Neuronal stem cell (in vitro differentiated cells): ENCODE data around the gene ZNF732.

Experiments used
- DNase-seq: peaks from one replicate; pipeline ENCODE4 v3.0.0-alpha.2; 2013; ENCODE audit warnings: low spot score
- H2AFZ ChIP-seq: one replicate; pipeline ENCODE4 v1.6.1; 2013; ENCODE audit warnings: mild to moderate bottlenecking, low read length, inconsistent platforms
- H2AK5ac ChIP-seq: 2 replicates; pipeline ENCODE4 v1.6.1; 2013; ENCODE audit warnings: low read depth, mild to moderate bottlenecking, inconsistent platforms, low read length, moderate library complexity, mixed read lengths
- H2BK120ac ChIP-seq: 2 replicates; pipeline ENCODE4 v1.6.1; 2013; ENCODE audit warnings: low read depth, mild to moderate bottlenecking, inconsistent platforms, low read length, moderate library complexity, mixed read lengths
- H2BK12ac ChIP-seq: one replicate; pipeline ENCODE4 v1.6.1; 2013; ENCODE audit warnings: low read length, inconsistent platforms
- H2BK15ac ChIP-seq: 2 replicates; pipeline ENCODE4 v1.6.1; 2013; ENCODE audit warnings: mild to moderate bottlenecking, low read length, inconsistent platforms, mixed read lengths
- H2BK5ac ChIP-seq: one replicate; pipeline ENCODE4 v1.6.1; 2013; ENCODE audit warnings: inconsistent platforms, mild to moderate bottlenecking, low read length, moderate library complexity
- H3K14ac ChIP-seq: one replicate; pipeline ENCODE4 v1.6.1; 2013; ENCODE audit warnings: low read length, inconsistent platforms
- H3K18ac ChIP-seq: 2 replicates; pipeline ENCODE4 v1.6.1; 2013; ENCODE audit warnings: low read length, inconsistent platforms
- H3K23ac ChIP-seq: 2 replicates; pipeline ENCODE4 v1.6.1; 2013; ENCODE audit warnings: low read depth, mild to moderate bottlenecking, mixed read lengths, low read length, inconsistent platforms; ENCODE audit not compliant: poor library complexity
- H3K27ac ChIP-seq: replicated peaks from 3 replicates; pipeline ENCODE4 v1.5.1; 2013; ENCODE audit warnings: low read length, inconsistent platforms
- H3K27me3 ChIP-seq, 3 experiments: 2 replicates each; pipeline ENCODE4 v1.6.1; 2013; ENCODE audit warnings: low read length in 3 of 3, mild to moderate bottlenecking in 2 of 3, inconsistent platforms in 1 of 3, low read depth in 1 of 3, mixed read lengths in 1 of 3, moderate library complexity in 1 of 3; ENCODE audit not compliant: control insufficient read depth in 3 of 3, insufficient read depth in 3 of 3
- H3K36me3 ChIP-seq, 2 donors: replicated peaks in 1 of 2; 2 replicates each; pipeline ENCODE4 v1.6.1; 2013; ENCODE audit warnings: low read length in 2 of 2; ENCODE audit not compliant: control insufficient read depth in 2 of 2, insufficient read depth in 2 of 2
- H3K4ac ChIP-seq: 2 replicates; pipeline ENCODE4 v1.6.1; 2013; ENCODE audit warnings: inconsistent platforms, mild to moderate bottlenecking, low read length, moderate library complexity
- H3K4me1 ChIP-seq, 2 donors: 1 replicate in 1 of 2; 2 replicates in 1 of 2; pipeline ENCODE4 v1.6.1; 2013; ENCODE audit warnings: low read length in 2 of 2, low read depth in 1 of 2; ENCODE audit not compliant: control insufficient read depth in 2 of 2, insufficient read depth in 1 of 2
- H3K4me2 ChIP-seq: one replicate; pipeline ENCODE4 v1.6.1; 2013; ENCODE audit warnings: mild to moderate bottlenecking, low read length, inconsistent platforms; ENCODE audit not compliant: insufficient read depth, poor library complexity, severe bottlenecking
- H3K4me3 ChIP-seq, 2 donors: 2 replicates each; pipeline ENCODE4 v1.5.1; 2013; ENCODE audit warnings: low read length in 2 of 2, mild to moderate bottlenecking in 2 of 2, inconsistent platforms in 1 of 2, moderate library complexity in 1 of 2
- H3K79me1 ChIP-seq: one replicate; pipeline ENCODE4 v1.6.1; 2013; ENCODE audit warnings: low read depth, mild to moderate bottlenecking, inconsistent platforms, low read length, moderate library complexity
- H3K9ac ChIP-seq: one replicate; pipeline ENCODE4 v1.6.1; 2013; ENCODE audit warnings: mild to moderate bottlenecking, low read depth, low read length, inconsistent platforms; ENCODE audit not compliant: poor library complexity
- H3K9me3 ChIP-seq, 2 donors: replicated peaks in 1 of 2; 2 replicates each; pipeline versions ENCODE3 to v1.6.1; 2013; ENCODE audit warnings: low read length in 2 of 2, mild to moderate bottlenecking in 2 of 2, inconsistent platforms in 1 of 2, low read depth in 1 of 2, mixed read lengths in 1 of 2, moderate library complexity in 1 of 2; ENCODE audit not compliant: control insufficient read depth in 2 of 2, insufficient read depth in 1 of 2
- H4K8ac ChIP-seq: one replicate; pipeline ENCODE4 v1.6.1; 2013; ENCODE audit warnings: low read depth, mild to moderate bottlenecking, inconsistent platforms, low read length, moderate library complexity
- H4K91ac ChIP-seq: one replicate; pipeline ENCODE4 v1.6.1; 2013; ENCODE audit warnings: low read length, low read depth, mild to moderate bottlenecking, inconsistent platforms; ENCODE audit not compliant: poor library complexity
- WGBS, 2 donors: extraction: QIAGEN DNeasy Blood & Tissue Kit; methylation state at CpG; one replicate each; pipeline ENCODE4 v1.1.7; 2013; ENCODE audit warnings: missing lambda C conversion rate in 2 of 2, mixed read lengths in 1 of 2; ENCODE audit not compliant: insufficient read length in 2 of 2, insufficient replicate concordance in 1 of 2; ENCODE audit errors: extremely low coverage in 2 of 2; 5-methylcytosine and 5-hydroxymethylcytosine counted together

The ZNF732 gene

GRCh38 chr4:337932-338758, 32.9 kb upstream of the ZNF732 start:
- no peak overlapping the region for H2BK120ac ChIP-seq
- H3K23ac ChIP-seq: no peak overlapping the region
- H4K91ac ChIP-seq: peak overlapping the region; percentile 16
- H3K9me3 ChIP-seq: peaks cover 7 to 63% of the 10 kb centered on the region in 2 donors
- no peak overlapping the region for H2BK15ac ChIP-seq
- H3K4me3 ChIP-seq: peak overlapping the region; percentile 93 to 95
- peak overlapping the region; percentile 73 for H3K14ac ChIP-seq
- peaks cover 6 to 44% of the 10 kb centered on the region in 2 donors for H3K36me3 ChIP-seq
- H3K4ac ChIP-seq: no peak overlapping the region
- H3K27me3 ChIP-seq: peaks cover 0 to 13% (median 0%) of the 10 kb centered on the region in 3 experiments
- WGBS, 2 donors: no CpG with 5 or more reads among the region's 52 CpGs
- H2BK5ac ChIP-seq: no peak overlapping the region
- H2AK5ac ChIP-seq: peak overlapping the region; percentile 6
- no peak overlapping the region for H4K8ac ChIP-seq
- H3K4me2 ChIP-seq: peak overlapping the region; percentile 70
- peak overlapping the region; percentile 93 for H2AFZ ChIP-seq
- H2BK12ac ChIP-seq: no peak overlapping the region
- peak overlapping the region; percentile 73 for H3K27ac ChIP-seq
- peaks cover 0 to 6% of the 10 kb centered on the region in 2 donors for H3K4me1 ChIP-seq
- peak overlapping the region; percentile 95 for H3K9ac ChIP-seq
- peaks cover 9% of the 10 kb centered on the region for H3K79me1 ChIP-seq
- DNase-seq: no peak
- peak overlapping the region; percentile 91 for H3K18ac ChIP-seq

GRCh38 chr4:337143-337931, 32.1 kb upstream of the ZNF732 start, which contains the start of gene ZNF141:
TSS of gene ZNF141 (plus strand) at chr4:337814. CDS start at chr4:337984, 170 bp downstream.
- peak within 1 kb of the TSS; percentile 93 for H2AFZ ChIP-seq
- peak; percentile 96 for DNase-seq

GRCh38 chr4:336893-337142, 31.5 kb upstream of the ZNF732 start:
- Histone ChIP-seq H4K91ac (no peak overlapping the region), H3K14ac (no peak overlapping the region), H3K18ac (peak overlapping the region; percentile 98), H3K36me3 (peaks cover 0 to 31% of the 10 kb centered on the region in 2 donors), H3K9ac (peak overlapping the region; percentile 94), H3K4me1 (peaks cover 0 to 6% of the 10 kb centered on the region in 2 donors), H3K27me3 (peaks cover 0 to 13% (median 0%) of the 10 kb centered on the region in 3 experiments), H2BK120ac (peak overlapping the region; percentile 77), H2BK15ac (peak overlapping the region; percentile 94), H3K9me3 (peaks cover 2 to 49% of the 10 kb centered on the region in 2 donors), H4K8ac (no peak overlapping the region), H2AFZ (peak overlapping the region; percentile 93), H3K79me1 (peaks cover 5% of the 10 kb centered on the region), H3K23ac (peak overlapping the region; percentile 99), H3K4me3 (peak overlapping the region; percentile 93 to 99), H3K4ac (no peak overlapping the region), H2BK5ac (peak overlapping the region; percentile 94), H2BK12ac (no peak overlapping the region), H3K4me2 (peak overlapping the region; percentile 85), H2AK5ac (peak overlapping the region; percentile 43), H3K27ac (peak overlapping the region; percentile 90)
- DNase-seq: no peak
- WGBS, 2 donors: no CpG with 5 or more reads among the region's 18 CpGs

More at GRCh38 chr4:337143-337931, 32.1 kb upstream of the ZNF732 start, which contains the start of gene ZNF141:
- Histone ChIP-seq H3K9me3 (peaks cover 6 to 55% of the 10 kb centered on the region in 2 donors), H2AK5ac (peak within 1 kb of the TSS; percentile 43), H3K23ac (peak within 1 kb of the TSS; percentile 99), H3K4me1 (peaks cover 0 to 6% of the 10 kb centered on the region in 2 donors), H3K4me2 (peak within 1 kb of the TSS; percentile 85), H2BK120ac (peak within 1 kb of the TSS; percentile 77), H3K4ac (peak within 1 kb of the TSS; percentile 68), H3K27ac (peak within 1 kb of the TSS; percentile 90), H4K8ac (no peak within 1 kb of the TSS), H3K18ac (peak within 1 kb of the TSS; percentile 98), H2BK15ac (peak within 1 kb of the TSS; percentile 94), H3K36me3 (peaks cover 4 to 36% of the 10 kb centered on the region in 2 donors), H3K9ac (peak within 1 kb of the TSS; percentile 95), H3K27me3 (peaks cover 0 to 13% (median 0%) of the 10 kb centered on the region in 3 experiments), H4K91ac (peak within 1 kb of the TSS; percentile 99), H3K79me1 (peaks cover 9% of the 10 kb centered on the region), H3K4me3 (peak within 1 kb of the TSS; percentile 93 to 99), H2BK12ac (no peak within 1 kb of the TSS), H3K14ac (peak within 1 kb of the TSS; percentile 86), H2BK5ac (peak within 1 kb of the TSS; percentile 94)
- WGBS, 2 donors: no CpG with 5 or more reads among the region's 59 CpGs
